ENCODE results near the gene KAZN. TPM values are rescaled to one million over a fixed set of nuclear protein-coding genes. Genes with fewer than 3 reads are reported as not detected.

Gene KAZN
- total and polyA plus RNA-seq, 2 of the 8 experiments (the other 6 are each of a cell fraction or from before 2014, with no cell fraction given), result 3.7 to 11.8 TPM

DNA sequence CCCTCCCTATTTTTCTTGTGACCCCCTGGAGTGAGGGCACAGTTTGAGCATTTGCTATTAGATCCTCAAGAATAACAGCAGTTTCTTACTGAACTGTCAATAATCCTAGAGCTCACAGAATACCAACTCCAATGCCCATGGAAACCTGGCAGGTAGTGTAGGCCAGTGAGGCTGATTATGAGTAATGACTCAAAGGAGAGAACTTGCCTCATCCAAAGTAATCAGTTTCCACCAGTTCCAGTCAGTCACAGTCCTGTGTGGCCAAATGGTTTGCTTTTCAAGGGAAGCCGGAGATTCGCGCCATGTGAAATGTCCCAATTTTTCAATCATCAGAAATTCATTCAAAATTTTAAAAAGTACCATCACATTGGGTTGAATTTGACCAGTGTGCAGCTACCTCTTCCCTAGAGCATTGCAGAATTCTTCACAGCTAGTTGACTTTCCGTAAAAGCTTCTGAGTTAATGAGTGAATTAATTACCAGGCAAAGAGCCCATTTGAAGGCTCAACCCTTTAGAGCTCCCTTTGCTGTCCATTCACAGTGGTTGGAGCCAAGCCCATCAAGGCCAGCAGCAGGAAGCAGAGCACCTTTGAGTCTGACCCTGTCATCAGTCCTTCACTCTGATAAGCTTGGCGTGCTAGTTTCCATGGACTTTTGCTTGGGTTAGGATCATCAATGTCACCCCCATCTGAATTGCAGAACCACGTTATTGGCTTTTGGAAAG, 170.3 kb downstream of the KAZN start:
- no peak overlapping the region for H2AFZ ChIP-seq (ENCODE audit: low read length)
- no peaks in the 10 kb centered on the region for H3K27me3 ChIP-seq (replicated peaks in 1 of 4; ENCODE audit: control insufficient read depth in 3 of 4, extremely low read depth in 1 of 4, insufficient read depth in 3 of 4, low read length in 3 of 4)
- no peak overlapping the region for H3K14ac ChIP-seq (ENCODE audit: insufficient read length)
- peaks cover 6 to 17% (median 14%) of the 10 kb centered on the region in 4 experiments for H3K4me1 ChIP-seq (replicated peaks in 1 of 4; ENCODE audit: control insufficient read depth in 3 of 4, insufficient read depth in 4 of 4, low read length in 3 of 4)
- H4K20me1 ChIP-seq (replicated peaks in 1 of 2; ENCODE audit: control insufficient read depth in 1 of 2, insufficient read depth in 2 of 2, low read length in 2 of 2), result no peaks in the 10 kb centered on the region
- ChIA-PET POLR2A (ENCODE audit: partially characterized antibody) (no interaction called here), CTCF (ENCODE audit: partially characterized antibody) (interaction anchor here (0.6 to 8.0 kb wide), 16 partner anchors 9 to 1576 kb away, joined by 3 to 77 read pairs (median 4); no protein-coding TSS in a partner anchor)
- H2BK120ac ChIP-seq (replicated peaks; ENCODE audit: low read depth, low read length), result no peak overlapping the region
- no peak overlapping the region; the same call in 1 of the 2 replicates for H2BK12ac ChIP-seq (ENCODE audit: low read depth, low read length)
- H3K27ac ChIP-seq (ENCODE audit: low read depth, low read length), result no peak overlapping the region
- 95% methylated on average over 6 of the region's 6 CpGs; no CpG with 5 or more reads in 1 of the 2 experiments for WGBS, 2 experiments (ENCODE audit: extremely low coverage in 1 of 2, insufficient coverage in 1 of 2, insufficient read length in 1 of 2, insufficient replicate concordance in 2 of 2, low coverage in 1 of 2, low lambda C conversion rate in 2 of 2, missing lambda C conversion rate in 1 of 2)
- FAIRE-seq, result no peak
- no peak overlapping the region for H2AK5ac ChIP-seq (ENCODE audit: low read depth, low read length)
- H3K56ac ChIP-seq (replicated peaks; ENCODE audit: insufficient read length, low read depth, low read length), result no peak overlapping the region
- no peak overlapping the region for H2BK5ac ChIP-seq (ENCODE audit: low read depth, low read length)
- no peak overlapping the region for H2BK20ac ChIP-seq (ENCODE audit: low read length)
- no peaks in the 10 kb centered on the region for H3K36me3 ChIP-seq (ENCODE audit: control insufficient read depth in 2 of 4, insufficient read depth in 4 of 4, low read length in 3 of 4)
- H3K9ac ChIP-seq (replicated peaks in 1 of 4; ENCODE audit: extremely low read depth in 1 of 4, low read depth in 3 of 4, low read length in 3 of 4), result no peak overlapping the region
- no peaks in the 10 kb centered on the region for H3K23me2 ChIP-seq (ENCODE audit: low read depth, low read length)
- H3K4me2 ChIP-seq (ENCODE audit: insufficient read depth in 1 of 2, low read depth in 2 of 2, low read length in 2 of 2), result no peak overlapping the region
- no peak overlapping the region for H4K8ac ChIP-seq (ENCODE audit: extremely low read depth, insufficient read depth, low read length)
- no peak overlapping the region for H3K18ac ChIP-seq (ENCODE audit: extremely low read depth, low read length)
- H4K5ac ChIP-seq (ENCODE audit: insufficient read length, low read depth, low read length), result no peak overlapping the region
- H3K23ac ChIP-seq (ENCODE audit: insufficient read length), result no peak overlapping the region
- H3K79me2 ChIP-seq (ENCODE audit: control insufficient read depth in 1 of 2, insufficient read depth in 2 of 2, low read length in 2 of 2), result no peaks in the 10 kb centered on the region
- DNase-seq (ENCODE audit: low read depth in 1 of 2, low spot score in 2 of 2), result no peak
- H3K79me1 ChIP-seq (ENCODE audit: low read depth, low read length), result no peaks in the 10 kb centered on the region
- H3K9me3 ChIP-seq (ENCODE audit: insufficient read depth in 2 of 2, low read depth in 1 of 2, low read length in 1 of 2), result no peaks in the 10 kb centered on the region; a peak in 2 of 4 replicates
- no peak overlapping the region for H4K91ac ChIP-seq (replicated peaks; ENCODE audit: insufficient read length, low read length)
- no peak overlapping the region for H3K4me3 ChIP-seq (ENCODE audit: extremely low read depth in 1 of 4, insufficient read depth in 2 of 4, low read depth in 3 of 4, low read length in 4 of 4)
- H3K4ac ChIP-seq (replicated peaks; ENCODE audit: insufficient read length, low read depth, low read length), result no peak overlapping the region
- H2BK15ac ChIP-seq (ENCODE audit: low read length), result no peak overlapping the region
- TF ChIP-seq, protein P1, sequence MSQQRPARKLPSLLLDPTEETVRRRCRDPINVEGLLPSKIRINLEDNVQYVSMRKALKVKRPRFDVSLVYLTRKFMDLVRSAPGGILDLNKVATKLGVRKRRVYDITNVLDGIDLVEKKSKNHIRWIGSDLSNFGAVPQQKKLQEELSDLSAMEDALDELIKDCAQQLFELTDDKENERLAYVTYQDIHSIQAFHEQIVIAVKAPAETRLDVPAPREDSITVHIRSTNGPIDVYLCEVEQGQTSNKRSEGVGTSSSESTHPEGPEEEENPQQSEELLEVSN (IDR thresholded peaks at IDR 0.05), result no peak
